Germinal center (tissue), 1 donor: ENCODE data around the gene REPS2.

Experiments used
- DNase-seq: peaks from one replicate; pipeline ENCODE4 v3.0.0; 2012; ENCODE audit warnings: mixed read lengths, low spot score

Gene REPS2

DNA sequence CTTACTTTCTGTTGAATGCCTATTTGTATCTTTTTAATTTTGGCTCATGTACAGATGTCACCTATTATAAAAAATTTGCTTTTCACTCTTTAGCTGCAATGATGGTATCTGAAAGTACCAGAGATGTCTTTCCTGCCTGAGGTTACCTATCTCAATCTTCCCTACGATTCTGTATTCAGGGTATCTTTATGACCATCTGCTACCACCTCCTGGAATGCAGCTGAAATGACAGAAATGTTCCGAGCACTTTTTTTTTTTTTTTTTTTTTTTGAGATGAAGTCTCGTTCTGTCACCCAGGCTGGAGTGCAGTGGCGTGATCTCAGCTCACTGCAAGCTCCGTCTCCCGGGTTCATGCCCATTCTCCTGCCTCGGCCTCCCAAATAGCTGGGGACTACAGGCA, 136.4 kb downstream of the REPS2 start:
- no peak for DNase-seq

DNA sequence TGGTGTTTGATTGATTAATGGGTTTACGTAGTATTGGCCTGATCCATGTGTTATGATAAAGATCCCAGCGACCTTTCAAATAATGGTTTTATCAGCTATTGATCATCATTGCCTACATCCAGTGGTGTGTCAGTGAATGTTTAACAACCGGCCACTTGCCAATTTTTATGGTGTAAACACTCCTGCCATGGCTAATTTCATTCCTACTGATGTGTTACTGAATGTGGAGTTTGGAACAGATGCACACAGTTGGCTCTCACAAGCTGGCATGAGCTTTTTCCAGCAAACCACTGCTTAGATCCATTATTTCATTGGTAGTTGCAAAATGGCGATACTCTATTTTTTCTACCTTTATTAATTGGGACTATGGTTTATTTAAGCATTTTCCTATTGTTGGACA, 139.9 kb downstream of the REPS2 start:
- no peak for DNase-seq

DNA sequence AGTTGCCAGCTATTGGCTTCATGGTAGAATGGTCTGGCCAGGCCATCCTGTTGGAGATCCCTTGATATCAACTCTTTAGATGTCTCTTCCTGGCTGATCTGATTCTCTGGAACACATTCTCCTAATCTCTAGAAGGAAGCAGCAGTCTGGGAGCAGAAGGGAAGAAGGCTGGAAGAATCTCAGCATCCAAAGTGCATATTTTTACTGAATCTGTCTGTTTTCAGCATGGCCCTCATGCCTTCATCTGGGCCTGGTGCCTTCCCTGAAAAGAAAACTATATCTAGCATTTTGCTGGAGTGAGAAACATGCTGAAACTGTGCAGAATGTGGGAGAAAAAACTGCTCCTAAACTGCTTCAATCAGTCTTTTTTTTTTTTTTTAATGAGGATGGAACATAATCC, 148.7 kb downstream of the REPS2 start:
- DNase-seq, result no peak

DNA sequence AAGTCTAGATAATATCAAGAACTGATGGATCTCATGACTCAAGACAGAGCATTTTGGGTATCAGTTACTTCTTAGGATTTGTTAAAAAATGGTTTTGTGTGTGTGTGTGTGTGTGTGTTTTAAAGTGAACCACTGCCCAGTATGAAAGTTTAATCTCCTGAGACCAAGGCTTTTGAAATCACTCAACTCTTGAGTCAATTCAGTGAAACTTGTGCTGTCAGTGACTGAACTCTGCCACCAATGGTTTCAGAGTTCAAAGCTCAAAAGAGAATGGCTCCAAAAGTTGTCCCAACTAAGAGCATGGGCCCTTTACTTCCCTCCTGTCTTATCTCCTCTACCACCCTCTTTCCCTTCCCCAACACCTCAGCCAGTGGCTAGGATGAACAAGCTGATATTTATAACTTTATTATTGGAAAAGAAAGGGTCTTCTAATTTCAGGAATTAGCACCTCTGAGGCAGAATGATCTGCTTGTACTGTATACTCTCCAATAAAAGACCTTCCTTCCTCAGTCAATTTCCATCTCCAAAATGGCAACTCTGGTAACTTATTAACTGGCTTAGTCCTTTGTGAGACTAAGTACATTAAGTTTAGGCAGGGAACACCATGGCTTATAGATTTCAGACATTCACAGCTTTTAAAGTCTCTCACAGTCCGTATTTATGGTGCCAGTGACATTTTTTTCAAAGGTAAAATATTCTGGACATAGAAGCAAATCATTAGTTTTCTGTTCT, 152.2 kb downstream of the REPS2 start:
- no peak for DNase-seq

DNA sequence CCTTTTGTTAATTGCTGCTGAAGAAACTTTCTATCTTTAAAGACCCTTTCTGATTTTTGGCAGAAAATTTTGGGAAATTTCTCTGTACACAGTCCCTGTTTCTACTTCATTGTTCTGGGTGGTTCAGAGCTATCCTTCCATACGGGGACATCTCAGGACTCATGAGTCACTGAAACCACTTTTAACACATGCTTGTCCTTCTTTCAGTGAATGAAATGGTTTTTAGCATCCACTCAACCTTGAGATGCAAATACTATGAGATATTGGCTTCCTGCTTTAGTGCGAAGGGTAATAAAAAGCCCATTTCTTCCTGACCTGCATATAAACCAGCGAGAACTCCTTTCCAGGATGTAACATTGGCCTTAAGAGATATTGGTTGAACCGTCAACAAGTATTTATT, 158.0 kb downstream of the REPS2 start:
- DNase-seq, result no peak

DNA sequence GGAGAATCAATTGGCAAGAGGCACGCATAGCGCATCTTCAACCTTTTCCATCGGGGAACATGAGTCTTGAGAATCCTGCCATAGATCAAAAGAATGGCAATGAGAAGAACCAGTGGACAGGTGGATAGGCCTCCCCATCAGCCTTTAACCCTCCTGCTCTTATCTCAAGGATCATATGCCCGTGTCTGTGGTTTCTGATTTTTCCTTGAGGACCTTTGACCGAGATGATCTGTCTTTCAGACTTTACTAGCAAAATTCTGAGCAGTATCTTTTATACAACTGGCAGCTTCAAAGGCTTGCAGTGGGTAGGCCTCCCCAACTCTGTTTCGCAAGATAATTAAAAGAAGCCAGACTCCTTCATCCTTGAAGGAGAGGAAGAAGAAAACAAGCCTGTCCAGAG, 174.4 kb downstream of the REPS2 start:
- DNase-seq, result no peak

DNA sequence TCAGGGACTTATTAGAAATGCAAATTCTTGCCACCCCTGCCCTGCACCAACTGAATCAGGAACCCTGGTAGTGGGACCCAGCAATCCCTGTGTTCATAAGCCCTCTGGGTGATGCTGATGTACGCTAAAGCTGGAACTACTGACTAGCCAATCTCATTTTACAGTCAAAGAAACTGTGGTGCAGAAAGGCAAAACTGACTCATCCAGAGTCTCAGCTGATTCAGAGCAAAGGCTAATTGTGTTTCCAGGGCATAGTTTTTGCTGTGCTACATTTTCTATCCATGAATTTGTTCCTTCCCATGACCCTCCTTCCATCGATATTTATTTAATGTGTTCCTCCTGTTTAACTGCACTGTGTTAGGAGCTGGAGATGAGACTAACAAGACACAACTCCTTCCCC, 207.5 kb downstream of the REPS2 start:
- DNase-seq, result no peak

DNA sequence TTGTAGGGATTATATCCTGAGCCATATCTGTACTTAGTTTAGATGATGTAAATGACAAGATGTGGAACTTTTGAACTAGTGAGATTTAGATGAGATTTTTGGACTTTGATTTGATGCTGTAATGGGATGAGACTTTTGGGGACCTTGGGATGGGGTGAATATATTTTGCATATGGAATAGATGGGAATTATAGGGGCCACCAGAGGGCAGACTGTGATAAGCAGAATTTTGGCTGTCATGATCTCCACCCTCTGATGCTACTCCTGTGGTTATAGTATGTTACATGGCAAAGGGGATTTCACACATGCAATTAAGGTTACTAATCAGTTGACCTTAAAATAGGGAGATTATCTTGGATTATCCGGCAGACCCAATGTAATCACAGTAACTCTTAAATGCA, 214.5 kb downstream of the REPS2 start:
- DNase-seq, result no peak

DNA sequence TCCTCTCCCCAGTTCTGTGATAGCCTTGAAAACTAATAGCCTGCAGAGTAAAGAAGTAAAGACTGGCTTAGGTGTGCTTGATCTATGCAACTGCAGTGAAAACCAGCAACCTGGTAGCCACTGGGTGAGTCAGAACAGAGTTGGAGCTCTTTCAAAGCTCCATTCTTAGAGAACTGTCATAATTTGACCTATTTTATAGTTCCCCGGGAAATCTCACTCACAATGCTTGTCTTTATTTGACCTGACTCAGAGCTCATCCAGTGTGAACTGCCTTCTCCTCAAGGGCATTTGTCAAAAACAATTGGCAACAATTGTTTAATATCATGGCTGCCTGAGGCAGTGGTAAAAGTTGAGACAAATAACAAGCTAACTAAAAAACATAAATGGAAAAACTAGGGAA, 215.5 kb downstream of the REPS2 start:
- DNase-seq, result no peak

DNA sequence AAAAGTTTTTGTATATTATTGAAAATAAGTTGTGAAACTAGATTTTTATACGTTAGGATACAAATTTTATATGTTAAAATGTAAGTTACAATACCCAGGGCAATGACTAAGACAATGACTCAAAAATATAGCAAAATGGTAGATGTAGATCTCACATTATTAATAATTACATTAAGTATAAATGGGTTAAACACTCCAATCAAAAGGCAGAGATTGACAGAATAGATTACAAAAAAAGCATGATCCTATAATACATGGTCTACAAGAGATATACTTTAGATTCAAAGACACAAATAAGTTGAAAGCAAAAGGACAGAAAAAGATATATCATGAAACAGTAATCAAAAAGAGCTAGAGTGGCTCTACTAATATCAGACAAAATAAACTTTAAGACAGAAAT, 217.6 kb downstream of the REPS2 start:
- no peak for DNase-seq

DNA sequence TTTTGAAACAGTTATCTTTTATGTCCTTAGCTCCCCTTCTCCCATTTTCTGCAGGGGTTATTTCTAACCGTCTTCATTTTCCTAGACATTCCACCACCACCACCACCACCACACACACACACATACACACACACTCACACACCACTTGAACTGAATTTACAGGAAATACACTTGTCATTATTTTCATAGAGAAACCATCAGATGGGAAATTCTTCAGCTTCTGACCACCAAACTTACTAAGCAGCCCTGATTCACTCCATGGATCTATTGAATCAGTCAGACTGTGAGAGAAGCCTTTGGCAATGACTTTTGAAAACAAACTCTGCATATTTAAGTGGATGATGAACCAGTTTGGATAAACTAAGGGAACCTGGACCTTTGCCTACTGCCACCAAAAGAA, 218.5 kb downstream of the REPS2 start:
- DNase-seq, result no peak

DNA sequence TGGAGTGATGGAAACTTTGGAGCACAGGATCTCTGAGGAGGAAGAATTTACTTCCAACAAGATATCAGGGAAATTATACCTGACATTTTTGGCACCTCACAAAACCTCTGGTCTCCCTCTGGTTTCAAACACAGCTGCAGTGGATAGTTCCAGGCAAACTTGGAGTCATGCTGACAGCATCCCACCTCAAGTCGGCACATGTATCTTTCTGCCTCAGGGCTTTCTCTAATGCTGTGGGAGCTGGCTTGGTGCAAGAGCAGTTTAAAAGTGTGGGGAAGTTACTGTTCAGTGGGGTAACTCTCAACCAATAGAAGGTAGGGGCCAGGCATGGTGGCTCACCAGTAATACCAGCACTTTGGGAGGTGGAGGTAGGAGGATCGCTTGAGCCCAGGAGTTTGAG, 221.5 kb downstream of the REPS2 start:
- DNase-seq, result no peak

DNA sequence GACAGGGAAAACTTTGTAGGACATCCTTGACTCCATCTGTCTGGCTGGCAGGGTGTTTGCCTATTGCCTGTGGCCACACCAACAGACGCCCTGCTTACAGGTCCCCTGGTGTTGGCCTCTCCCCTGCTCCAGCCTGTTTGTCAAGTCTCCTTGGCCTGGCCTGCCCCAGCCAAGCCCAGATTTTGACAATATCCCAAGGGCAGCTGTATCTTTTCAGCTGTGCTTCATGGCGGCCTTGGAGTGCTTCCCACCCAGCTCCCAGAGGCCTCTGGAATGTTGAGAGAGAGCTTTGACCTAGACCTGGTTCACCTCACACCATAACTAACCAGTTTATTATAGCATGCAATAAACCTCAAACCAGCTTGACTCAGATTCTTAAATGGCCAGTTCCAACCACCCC, 224.5 kb downstream of the REPS2 start:
- no peak for DNase-seq

DNA sequence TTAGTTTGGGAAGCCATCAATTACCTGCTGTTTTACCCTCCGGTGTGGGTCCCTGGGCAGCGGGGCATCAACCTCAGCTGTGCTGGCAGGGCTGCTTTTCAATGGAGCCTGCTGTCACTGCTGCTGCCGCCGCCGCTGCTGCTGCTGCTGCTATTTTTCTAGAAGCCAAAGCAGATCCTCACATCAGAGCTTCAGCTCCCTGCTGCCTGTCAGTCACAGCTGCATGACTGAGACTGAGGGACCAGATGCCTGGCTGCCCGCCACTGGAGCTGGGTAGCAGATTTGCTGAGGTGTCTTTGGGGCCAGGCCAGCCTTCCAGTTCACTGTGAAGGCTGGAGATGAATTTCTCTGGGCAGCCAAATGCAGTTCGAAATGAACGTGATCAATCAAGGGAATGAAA, 228.2 kb downstream of the REPS2 start:
- DNase-seq, result no peak

DNA sequence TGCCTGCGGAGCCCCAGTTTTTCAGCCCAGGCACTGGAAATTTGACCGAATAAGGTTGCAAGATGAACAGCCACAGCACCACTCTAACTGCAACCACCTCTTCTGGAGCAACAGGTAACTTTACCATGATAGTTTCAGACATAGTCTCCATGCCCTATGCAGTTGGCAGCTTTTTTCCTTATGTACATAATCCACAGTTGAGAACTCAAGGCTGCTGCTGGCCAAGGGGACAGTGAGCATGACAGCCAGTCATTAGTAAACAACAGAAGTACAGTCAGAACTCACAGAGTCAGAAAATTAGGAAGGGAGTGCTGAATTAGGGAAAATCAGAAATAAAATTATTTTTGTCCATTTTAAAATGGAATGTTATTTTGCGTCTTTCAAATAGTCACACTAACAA, 235.9 kb downstream of the REPS2 start:
- DNase-seq, result no peak

DNA sequence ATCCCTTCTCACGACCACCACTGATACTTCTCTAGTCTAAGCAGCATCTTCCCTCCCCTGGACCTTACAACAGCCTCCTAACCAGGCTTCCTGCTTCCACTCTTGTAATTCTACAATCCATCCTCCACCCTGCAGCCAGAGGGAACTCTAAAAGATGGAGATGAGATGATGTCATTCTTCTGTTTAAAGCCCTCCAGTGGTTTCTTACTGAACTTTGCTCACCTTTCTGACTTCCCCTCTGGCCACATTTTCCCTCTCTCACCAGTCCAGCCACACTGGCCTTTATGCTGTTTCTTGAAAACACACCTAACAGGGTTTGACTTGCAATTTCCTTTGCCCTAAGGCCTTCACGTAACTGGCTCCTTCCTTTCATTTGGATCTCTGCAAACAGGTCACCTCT, 237.1 kb downstream of the REPS2 start:
- no peak for DNase-seq

DNA sequence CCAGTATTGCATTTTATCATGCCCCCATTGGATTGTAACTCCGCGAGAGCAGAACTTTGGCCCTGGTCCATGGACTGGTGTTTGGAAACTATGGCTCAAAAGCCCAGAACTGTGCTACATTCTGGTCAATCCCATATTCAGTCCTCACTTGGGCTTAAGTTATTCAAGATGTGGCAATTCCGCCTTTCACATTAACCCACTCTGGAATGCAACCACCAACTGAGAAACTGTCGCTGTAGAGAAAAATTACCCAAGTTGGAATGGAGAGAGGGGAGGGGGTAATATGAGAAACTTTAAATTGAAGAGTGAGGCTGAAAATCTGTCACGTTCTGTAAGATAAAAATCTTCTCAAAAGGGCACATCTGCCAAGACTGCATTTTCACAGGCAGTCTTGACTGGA, 239.0 kb downstream of the REPS2 start:
- no peak for DNase-seq

DNA sequence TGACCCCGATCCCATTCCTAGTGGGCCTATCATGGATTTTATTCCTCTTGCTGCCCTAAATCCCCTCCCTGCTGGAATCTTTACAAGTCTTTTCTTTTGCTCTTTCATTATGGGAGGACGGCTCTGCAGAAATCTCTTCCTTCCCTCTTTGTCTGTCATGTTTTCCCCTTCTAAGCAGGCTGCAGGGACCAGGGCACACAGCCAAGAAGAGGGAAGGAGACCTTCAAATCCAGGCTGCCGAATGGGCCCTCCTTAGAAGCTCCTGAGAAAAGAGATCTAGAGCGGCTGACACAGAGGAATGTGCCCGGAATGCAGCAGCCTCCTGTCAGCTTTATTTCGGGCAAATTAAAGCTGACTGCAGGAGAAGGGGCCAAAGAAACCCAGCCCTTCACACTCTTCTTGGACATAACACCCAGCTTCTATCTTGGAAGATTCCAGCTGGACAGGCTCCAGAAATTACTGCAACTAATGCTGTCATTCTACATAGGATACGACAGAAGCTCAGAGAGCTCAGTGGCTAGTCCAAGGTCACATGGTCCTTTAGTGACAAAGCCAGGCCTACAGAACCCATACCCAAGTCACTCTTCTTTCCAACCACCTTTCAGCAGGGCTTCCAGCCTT, 240.8 kb downstream of the REPS2 start:
- DNase-seq, result no peak

DNA sequence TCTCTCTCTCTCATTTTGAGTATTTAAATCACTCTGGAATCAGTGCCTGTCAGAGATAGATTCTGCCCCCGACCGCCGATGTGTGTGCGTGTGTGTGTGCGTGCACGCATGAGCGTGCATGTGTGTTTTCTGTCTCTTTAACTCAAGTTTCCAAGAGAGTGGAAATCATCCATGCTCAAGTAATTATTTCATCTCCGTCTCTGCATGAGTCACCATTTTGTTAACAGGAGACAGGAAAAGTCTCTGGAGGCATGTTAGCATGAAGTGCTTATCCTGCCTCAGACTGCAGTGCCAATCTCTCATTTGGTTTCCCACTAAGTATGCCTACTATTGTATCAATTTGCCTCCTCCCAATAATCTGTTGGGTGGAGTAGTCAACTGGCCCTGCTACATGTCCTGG, 245.6 kb downstream of the REPS2 start:
- no peak for DNase-seq
